OCI-LY7 (cell line): ENCODE measurements around the gene FZD1. TPM values are rescaled to one million over a fixed set of nuclear protein-coding genes. Genes with fewer than 3 reads are reported as not detected.

Source experiments
- BruUV-seq: library from RNA; stranded (reverse); fragments of 400-500 nt; replicated peaks from 2 replicates; lab custom pipeline; 2021; lab: Mats Ljungman, UMichigan
- CTCF ChIA-PET: fragments of 300-600 bp; sonication (Branson Sonifier 250); formaldehyde crosslinking; loops from one replicate; lab custom pipeline; 2022; ENCODE audit warnings: antibody characterized with exemption; ENCODE audit not compliant: unreplicated experiment; lab: Charles Lee
- POLR2A ChIA-PET: fragments of 300-600 bp; sonication (Branson Sonifier 250); formaldehyde crosslinking; loops from one replicate; lab custom pipeline; 2022; ENCODE audit warnings: antibody characterized with exemption; lab: Charles Lee
- DNase-seq: peaks from one replicate; pipeline ENCODE4 v3.0.0-alpha.2; 2015; ENCODE audit warnings: low spot score
- H2AFZ ChIP-seq: fragments of 200-600 bp; sonication (generic), shearing (Covaris generic); 2 replicates; pipeline ENCODE4 v1.6.1; 2014; ENCODE audit warnings: mild to moderate bottlenecking, antibody characterized with exemption, low read length, moderate library complexity
- H3K27ac ChIP-seq: fragments of 200-600 bp; sonication (generic); 2 replicates; pipeline ENCODE4 v1.5.1; 2014; ENCODE audit warnings: mixed run types, low read depth, mild to moderate bottlenecking, moderate library complexity, low read length, inconsistent platforms; ENCODE audit not compliant: poor library complexity, severe bottlenecking
- H3K36me3 ChIP-seq: fragments of 200-600 bp; sonication (generic); 2 replicates; pipeline ENCODE4 v1.6.1; 2014; ENCODE audit warnings: mild to moderate bottlenecking, antibody characterized with exemption, low read length, moderate library complexity, mixed read lengths; ENCODE audit not compliant: insufficient read depth
- H3K4me1 ChIP-seq: fragments of 200-600 bp; sonication (generic); 2 replicates; pipeline ENCODE4 v1.5.1; 2014; ENCODE audit warnings: mild to moderate bottlenecking, low read length; ENCODE audit not compliant: insufficient read depth, poor library complexity, severe bottlenecking
- H3K4me2 ChIP-seq: fragments of 200-600 bp; sonication (generic); 2 replicates; pipeline ENCODE4 v1.6.1; 2014; ENCODE audit warnings: mild to moderate bottlenecking, low read length
- H3K4me3 ChIP-seq: fragments of 200-600 bp; sonication (generic); 2 replicates; pipeline ENCODE4 v1.5.1; 2014; ENCODE audit warnings: mild to moderate bottlenecking, low read depth, low read length; ENCODE audit not compliant: poor library complexity, severe bottlenecking
- H3K79me2 ChIP-seq: fragments of 200-600 bp; sonication (generic); 2 replicates; pipeline ENCODE4 v1.6.1; 2016; ENCODE audit warnings: low read depth, mild to moderate bottlenecking, low read length, moderate library complexity, mixed read lengths; ENCODE audit not compliant: insufficient read depth
- H3K9me2 ChIP-seq: fragments of 200-600 bp; sonication (generic); 2 replicates; pipeline ENCODE4 v1.6.1; 2016; ENCODE audit warnings: mild to moderate bottlenecking, low read length, mixed read lengths; ENCODE audit not compliant: insufficient read depth
- H3K9me3 ChIP-seq: fragments of 200-600 bp; sonication (generic); 2 replicates; pipeline ENCODE4 v1.6.1; 2014; ENCODE audit warnings: mild to moderate bottlenecking, mixed run types, low read length, mixed read lengths
- H4K20me1 ChIP-seq: fragments of 200-600 bp; sonication (generic); 2 replicates; pipeline ENCODE4 v1.6.1; 2014; ENCODE audit warnings: mild to moderate bottlenecking, antibody characterized with exemption, low read length, moderate library complexity, mixed read lengths; ENCODE audit not compliant: insufficient read depth
- CTCF ChIP-seq: fragments of 200-600 bp; sonication (generic); conservative IDR thresholded peaks from 2 replicates; pipeline ENCODE4 v1.5.1; 2014; ENCODE audit warnings: mild to moderate bottlenecking, antibody characterized with exemption, low read length, moderate library complexity, mixed read lengths
- EZH2phosphoT487 ChIP-seq: fragments of 200-600 bp; sonication (generic); IDR thresholded peaks from 2 replicates; pipeline ENCODE4 v1.6.1; 2018; ENCODE audit warnings: low read depth, borderline replicate concordance, mild to moderate bottlenecking, mixed run types, antibody characterized with exemption, low read length, moderate library complexity, mixed read lengths
- intact Hi-C: fragments of 100-400 bp; cut with micrococcal nuclease; formaldehyde crosslinking; loops from one replicate; pipeline ENCODE4 v1.10.0; 2022; ENCODE audit not compliant: unreplicated experiment
- total RNA-seq, 2 experiments: library from RNA; depleted of rRNA in 1 of 2; stranded (reverse); fragments of >200 nt in 1 of 2; shearing (Covaris generic) in 1 of 2; gene quantifications; 2 replicates each; pipeline ENCODE4 v1.2.3, GENCODE V29; 2014 to 2022

Gene FZD1
- total RNA-seq, 2 experiments from 2014 or later: 1.3 to 2.4 TPM

- H2AFZ ChIP-seq: no peak overlapping the region
- no peak overlapping the region for H3K27ac ChIP-seq
- H3K4me2 ChIP-seq: no peak overlapping the region
- TF ChIP-seq CTCF (no peak), EZH2phosphoT487 (no peak)
- ChIA-PET CTCF (no interaction called here), POLR2A (interaction anchor here (0.9 to 2.0 kb wide), 2 partner anchors 11 to 16 kb away, joined by 3 to 7 read pairs; no protein-coding TSS in a partner anchor)
- H3K9me2 ChIP-seq: no peaks in the 10 kb centered on the region
- no peaks in the 10 kb centered on the region for H3K36me3 ChIP-seq
- no peaks in the 10 kb centered on the region for H3K4me1 ChIP-seq
- H3K9me3 ChIP-seq: no peaks in the 10 kb centered on the region
- H4K20me1 ChIP-seq: no peaks in the 10 kb centered on the region
- H3K79me2 ChIP-seq: no peaks in the 10 kb centered on the region
- DNase-seq: no peak
- intact Hi-C loops: no loop called here
- no peak overlapping the region for H3K4me3 ChIP-seq
- BruUV-seq: no TSS peak
Observed at GRCh38 chr7:91228327-91228726, 35.9 kb upstream of the FZD1 start.

GRCh38 chr7:91228927-91229558 lies 35.2 kb upstream of the FZD1 start:
- Histone ChIP-seq H3K9me3 (no peaks in the 10 kb centered on the region), H2AFZ (no peak overlapping the region), H3K9me2 (no peaks in the 10 kb centered on the region), H3K36me3 (no peaks in the 10 kb centered on the region), H3K4me2 (no peak overlapping the region), H3K27ac (no peak overlapping the region), H3K4me3 (no peak overlapping the region), H3K79me2 (no peaks in the 10 kb centered on the region), H3K4me1 (no peaks in the 10 kb centered on the region), H4K20me1 (no peaks in the 10 kb centered on the region)
- no peak for TF ChIP-seq EZH2phosphoT487
- no peak for TF ChIP-seq CTCF
- DNase-seq: no peak
- no TSS peak for BruUV-seq
- intact Hi-C loops: no loop called here
- ChIA-PET CTCF (no interaction called here), POLR2A (interaction anchor here (0.9 to 2.0 kb wide), 2 partner anchors 10 to 15 kb away, joined by 3 to 7 read pairs; no protein-coding TSS in a partner anchor)

- POLR2A ChIA-PET: interaction anchor here (0.7 to 1.2 kb wide), 2 partner anchors 10 kb away, joined by 3 read pairs; no protein-coding TSS in a partner anchor
- intact Hi-C loops: no loop called here
Observed at GRCh38 chr7:91230100-91230499, 34.1 kb upstream of the FZD1 start.

More at GRCh38 chr7:91230100-91230499, 34.1 kb upstream of the FZD1 start:
- Histone ChIP-seq H3K9me3 (no peaks in the 10 kb centered on the region), H3K4me1 (no peaks in the 10 kb centered on the region), H3K4me3 (no peak overlapping the region), H3K79me2 (no peaks in the 10 kb centered on the region), H3K36me3 (no peaks in the 10 kb centered on the region), H3K9me2 (no peaks in the 10 kb centered on the region), H3K27ac (no peak overlapping the region), H3K4me2 (no peak overlapping the region), H2AFZ (no peak overlapping the region), H4K20me1 (no peaks in the 10 kb centered on the region)
- no TSS peak for BruUV-seq
- TF ChIP-seq EZH2phosphoT487: no peak
- TF ChIP-seq CTCF: no peak
- CTCF ChIA-PET: no interaction called here
- no peak for DNase-seq
